ENCODE data around the gene ACSM5. TPM values are rescaled to one million over a fixed set of nuclear protein-coding genes. Genes with fewer than 3 reads are reported as not detected.
"Not testable (repeated sequence)": the region's sequence is repeated elsewhere in the genome, so short reads cannot be mapped to it uniquely, and the experiment has no call there.

ACSM5 gene
- total RNA-seq, 4 donors from 2014 or later: 1.2 to 11.4 (median 4.6) TPM

- DNase-seq (ENCODE audit: low spot score in 2 of 2); H3K36me3 ChIP-seq; H3K9me3 ChIP-seq; H3K4me3 ChIP-seq; H3K27ac ChIP-seq; H3K4me1 ChIP-seq; H3K27me3 ChIP-seq: not testable (repeated sequence)
- 88% methylated on average over 1 of the region's 1 CpG for WGBS
Observed at GRCh38 chr16:20430480-20430879, 21.1 kb downstream of the ACSM5 start.

DNA sequence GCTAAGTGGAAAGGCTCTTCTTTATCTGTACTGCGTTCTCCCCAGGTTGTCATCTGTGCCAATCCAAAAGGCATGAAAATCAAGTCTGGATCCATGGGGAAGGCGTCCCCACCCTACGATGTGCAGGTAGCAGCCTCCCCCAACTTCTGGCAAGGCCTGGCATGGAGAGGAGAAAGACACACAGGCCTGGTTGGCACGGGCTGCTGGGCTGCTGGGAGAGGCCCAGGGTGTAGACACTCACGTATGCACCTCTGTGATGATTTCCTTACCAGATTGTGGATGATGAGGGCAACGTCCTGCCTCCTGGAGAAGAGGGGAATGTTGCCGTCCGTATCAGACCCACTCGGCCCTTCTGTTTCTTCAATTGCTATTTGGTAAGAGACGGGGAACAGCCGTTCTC is 21.6 kb downstream of the ACSM5 start:
- H3K27me3 ChIP-seq: no peaks in the 10 kb centered on the region
- TF ChIP-seq POLR2AphosphoS5 (IDR thresholded peaks at IDR 0.05) (no peak), EP300 (IDR thresholded peaks at IDR 0.05) (no peak), POLR2A (IDR thresholded peaks at IDR 0.05) (no peak)
- TF ChIP-seq, protein P1, sequence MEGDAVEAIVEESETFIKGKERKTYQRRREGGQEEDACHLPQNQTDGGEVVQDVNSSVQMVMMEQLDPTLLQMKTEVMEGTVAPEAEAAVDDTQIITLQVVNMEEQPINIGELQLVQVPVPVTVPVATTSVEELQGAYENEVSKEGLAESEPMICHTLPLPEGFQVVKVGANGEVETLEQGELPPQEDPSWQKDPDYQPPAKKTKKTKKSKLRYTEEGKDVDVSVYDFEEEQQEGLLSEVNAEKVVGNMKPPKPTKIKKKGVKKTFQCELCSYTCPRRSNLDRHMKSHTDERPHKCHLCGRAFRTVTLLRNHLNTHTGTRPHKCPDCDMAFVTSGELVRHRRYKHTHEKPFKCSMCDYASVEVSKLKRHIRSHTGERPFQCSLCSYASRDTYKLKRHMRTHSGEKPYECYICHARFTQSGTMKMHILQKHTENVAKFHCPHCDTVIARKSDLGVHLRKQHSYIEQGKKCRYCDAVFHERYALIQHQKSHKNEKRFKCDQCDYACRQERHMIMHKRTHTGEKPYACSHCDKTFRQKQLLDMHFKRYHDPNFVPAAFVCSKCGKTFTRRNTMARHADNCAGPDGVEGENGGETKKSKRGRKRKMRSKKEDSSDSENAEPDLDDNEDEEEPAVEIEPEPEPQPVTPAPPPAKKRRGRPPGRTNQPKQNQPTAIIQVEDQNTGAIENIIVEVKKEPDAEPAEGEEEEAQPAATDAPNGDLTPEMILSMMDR (IDR thresholded peaks at IDR 0.05): no peak
- no peak for DNase-seq (ENCODE audit: low spot score in 2 of 2)
- no peaks in the 10 kb centered on the region for H3K36me3 ChIP-seq
- 73% methylated on average over 11 of the region's 11 CpGs for WGBS
- H3K4me1 ChIP-seq: no peaks in the 10 kb centered on the region
- H3K4me3 ChIP-seq: no peak overlapping the region
- H3K27ac ChIP-seq: no peak overlapping the region
- H3K9me3 ChIP-seq: no peaks in the 10 kb centered on the region

GRCh38 chr16:20438950-20439349 is 29.6 kb downstream of the ACSM5 start:
- not testable (repeated sequence) for H3K27me3 ChIP-seq; H3K9me3 ChIP-seq; H3K36me3 ChIP-seq; H3K4me3 ChIP-seq; H3K27ac ChIP-seq; DNase-seq (ENCODE audit: low spot score in 2 of 2)
- WGBS: no CpG with 5 or more reads among the region's 2 CpGs
- peaks cover 19% of the 10 kb centered on the region for H3K4me1 ChIP-seq

DNA sequence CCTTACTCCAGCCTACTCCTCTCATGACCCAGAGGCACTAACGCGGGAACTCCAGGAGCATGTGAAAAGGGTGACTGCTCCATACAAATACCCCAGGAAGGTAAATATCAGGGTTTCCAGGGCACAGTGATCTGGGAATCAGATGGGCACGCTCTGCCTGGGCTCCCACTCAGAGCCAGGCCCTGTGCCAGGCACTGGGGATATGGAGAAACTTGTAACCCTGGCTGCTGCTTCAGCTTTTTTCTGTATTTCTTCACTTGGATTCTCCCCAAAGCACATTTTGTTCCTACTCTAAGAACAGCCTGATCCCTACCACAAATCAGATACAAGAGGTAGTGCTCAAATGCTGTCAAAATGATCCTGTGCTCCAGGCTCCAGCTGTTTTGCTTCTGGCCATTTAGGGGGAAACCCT is 30.5 kb downstream of the ACSM5 start:
- peak overlapping the region; percentile 77 for H3K27ac ChIP-seq
- not testable (repeated sequence) for DNase-seq (ENCODE audit: low spot score in 2 of 2); H3K36me3 ChIP-seq; H3K27me3 ChIP-seq; H3K4me3 ChIP-seq; H3K9me3 ChIP-seq
- peaks cover 19% of the 10 kb centered on the region for H3K4me1 ChIP-seq
- 49% methylated on average over 3 of the region's 3 CpGs for WGBS
- TF ChIP-seq POLR2AphosphoS5 (IDR thresholded peaks at IDR 0.05): peak in 1 of 3 donors; percentile 58

DNA sequence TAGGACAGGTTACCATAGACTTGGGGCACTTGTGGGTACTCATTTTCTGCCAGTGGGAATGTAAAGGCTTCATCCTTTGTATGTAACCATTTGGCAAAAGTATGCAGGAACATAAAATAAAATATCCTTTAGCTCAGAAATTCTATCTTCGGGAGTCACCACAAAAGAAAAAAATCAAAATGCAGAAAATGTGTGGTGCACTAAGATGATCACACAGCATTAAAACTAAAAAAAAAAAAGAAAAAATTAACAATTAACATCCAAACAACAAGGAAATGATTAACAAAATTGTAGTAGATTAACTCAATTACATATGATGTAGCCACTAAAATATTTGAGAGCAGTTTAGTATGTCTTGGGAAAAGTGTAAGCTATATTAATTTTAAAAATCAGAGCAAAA is 31.4 kb downstream of the ACSM5 start:
- 69% methylated on average over 1 of the region's 1 CpG for WGBS
- H3K36me3 ChIP-seq; H3K9me3 ChIP-seq; DNase-seq (ENCODE audit: low spot score in 2 of 2); H3K4me3 ChIP-seq; H3K27me3 ChIP-seq; H3K27ac ChIP-seq: not testable (repeated sequence)
- peaks cover 19% of the 10 kb centered on the region for H3K4me1 ChIP-seq

- Histone ChIP-seq H3K27me3 (no peaks in the 10 kb centered on the region), H3K27ac (no peak overlapping the region), H3K4me3 (no peak overlapping the region), H3K9me3 (no peaks in the 10 kb centered on the region), H3K4me1 (peaks cover 19% of the 10 kb centered on the region), H3K36me3 (no peaks in the 10 kb centered on the region)
- TF ChIP-seq POLR2A (IDR thresholded peaks at IDR 0.05) (no peak), POLR2AphosphoS5 (IDR thresholded peaks at IDR 0.05) (no peak), EP300 (IDR thresholded peaks at IDR 0.05) (no peak)
- TF ChIP-seq, protein P1 (IDR thresholded peaks at IDR 0.05): no peak
- WGBS: 52% methylated on average over 3 of the region's 3 CpGs
- DNase-seq (ENCODE audit: low spot score in 2 of 2): no peak
Observed at GRCh38 chr16:20441191-20441590, 31.9 kb downstream of the ACSM5 start.

GRCh38 chr16:20441859-20442258 is 32.5 kb downstream of the ACSM5 start:
- H3K9me3 ChIP-seq; H3K36me3 ChIP-seq; H3K27ac ChIP-seq; H3K27me3 ChIP-seq; DNase-seq (ENCODE audit: low spot score in 2 of 2); H3K4me3 ChIP-seq: not testable (repeated sequence)
- peaks cover 19% of the 10 kb centered on the region for H3K4me1 ChIP-seq
- WGBS: 75% methylated on average over 2 of the region's 4 CpGs

- no CpG with 5 or more reads among the region's 3 CpGs for WGBS
- H3K27me3 ChIP-seq; H3K36me3 ChIP-seq; DNase-seq (ENCODE audit: low spot score in 2 of 2); H3K4me3 ChIP-seq; H3K4me1 ChIP-seq; H3K27ac ChIP-seq; H3K9me3 ChIP-seq: not testable (repeated sequence)
Observed at GRCh38 chr16:20446652-20447393, 37.5 kb downstream of the ACSM5 start.

DNA sequence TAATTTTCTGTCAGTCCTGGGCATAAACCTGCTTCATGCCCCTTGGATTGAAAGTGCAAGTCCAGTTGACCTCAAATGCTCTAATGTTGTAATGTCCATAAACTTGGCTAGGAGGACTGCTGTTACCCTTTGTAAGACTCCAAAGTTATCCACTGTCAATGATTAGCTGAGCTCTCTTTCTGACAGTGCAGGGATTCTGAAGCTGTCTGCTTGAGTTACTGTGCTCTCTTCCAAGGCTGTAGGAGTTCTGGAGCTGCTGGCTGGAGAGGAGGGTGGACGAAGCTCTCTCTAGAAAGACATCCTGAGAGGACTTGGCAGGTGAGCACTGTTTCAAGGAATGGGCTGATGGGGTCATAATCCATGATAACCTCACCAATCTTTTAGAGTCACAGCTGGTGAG is 42.0 kb downstream of the ACSM5 start, which contains the start of gene ACSM2A:
Gene ACSM2A (plus strand): TSS at position 158 of the 400 bp plus-strand sequence. CDS start 8,594 bp downstream, outside the sequence.
- not testable (repeated sequence) for H3K9me3 ChIP-seq; H3K27me3 ChIP-seq; H3K36me3 ChIP-seq; DNase-seq (ENCODE audit: low spot score in 2 of 2); H3K4me3 ChIP-seq; H3K27ac ChIP-seq; H3K4me1 ChIP-seq
- no CpG with 5 or more reads among the region's 1 CpG for WGBS

DNA sequence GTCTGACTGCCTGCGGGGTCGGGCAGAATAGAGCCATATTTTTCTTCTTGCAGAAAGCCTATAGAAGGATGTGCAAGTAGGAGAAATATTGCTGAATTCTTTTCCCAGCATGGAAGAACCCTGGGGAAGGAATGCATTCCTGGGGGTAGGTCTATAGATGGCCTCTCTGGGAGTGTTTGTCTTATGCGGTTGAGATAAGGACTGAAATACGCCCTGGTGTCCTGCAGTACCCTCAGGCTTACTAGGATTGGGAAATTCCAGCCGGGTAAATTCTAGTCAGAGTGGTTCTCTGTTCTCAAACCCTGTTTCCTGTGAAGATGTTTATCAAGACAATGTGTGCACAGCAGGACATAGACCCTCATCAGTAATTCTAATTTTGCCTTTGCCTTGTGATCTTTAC is 44.3 kb downstream of the ACSM5 start:
- H3K4me1 ChIP-seq; H3K27ac ChIP-seq; DNase-seq (ENCODE audit: low spot score in 2 of 2); H3K9me3 ChIP-seq; H3K4me3 ChIP-seq; H3K27me3 ChIP-seq; H3K36me3 ChIP-seq: not testable (repeated sequence)
- WGBS: no CpG with 5 or more reads among the region's 5 CpGs

DNA sequence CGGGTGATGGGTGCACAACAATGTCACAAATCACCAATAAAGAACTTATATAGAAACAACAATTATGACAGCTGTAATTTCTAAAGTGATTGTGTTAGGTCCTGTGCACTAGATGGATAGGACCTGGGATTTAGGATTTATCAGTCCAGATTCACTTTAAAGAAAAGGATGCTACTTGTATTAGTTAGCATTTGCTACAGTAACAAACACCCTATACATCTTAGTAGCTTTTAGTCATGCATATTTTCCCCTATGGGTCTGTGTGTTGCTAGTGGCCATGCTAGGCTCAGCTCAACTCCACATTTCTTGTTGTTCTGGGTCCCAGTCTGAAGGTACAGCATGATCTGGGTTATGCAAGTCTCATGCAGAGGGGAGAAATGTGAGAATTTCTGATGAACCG is 49.9 kb downstream of the ACSM5 start:
- not testable (repeated sequence) for H3K36me3 ChIP-seq; H3K4me3 ChIP-seq; H3K27me3 ChIP-seq; H3K27ac ChIP-seq; H3K4me1 ChIP-seq; DNase-seq (ENCODE audit: low spot score in 2 of 2); H3K9me3 ChIP-seq
- 94% methylated on average over 2 of the region's 2 CpGs for WGBS

GRCh38 chr16:20460313-20460712 is 51.0 kb downstream of the ACSM5 start:
- H3K36me3 ChIP-seq; DNase-seq (ENCODE audit: low spot score in 2 of 2); H3K4me3 ChIP-seq; H3K4me1 ChIP-seq; H3K27ac ChIP-seq; H3K27me3 ChIP-seq; H3K9me3 ChIP-seq: not testable (repeated sequence)
- WGBS: 87% methylated on average over 1 of the region's 4 CpGs
